ENCODE data around the gene SBK3. TPM values are rescaled to one million over a fixed set of nuclear protein-coding genes. Genes with fewer than 3 reads are reported as not detected.

Gene SBK3
- total and polyA plus RNA-seq, 10 of the 15 experiments (the other 5 are each of a cell fraction or from before 2014, with no cell fraction given): not detected

DNA sequence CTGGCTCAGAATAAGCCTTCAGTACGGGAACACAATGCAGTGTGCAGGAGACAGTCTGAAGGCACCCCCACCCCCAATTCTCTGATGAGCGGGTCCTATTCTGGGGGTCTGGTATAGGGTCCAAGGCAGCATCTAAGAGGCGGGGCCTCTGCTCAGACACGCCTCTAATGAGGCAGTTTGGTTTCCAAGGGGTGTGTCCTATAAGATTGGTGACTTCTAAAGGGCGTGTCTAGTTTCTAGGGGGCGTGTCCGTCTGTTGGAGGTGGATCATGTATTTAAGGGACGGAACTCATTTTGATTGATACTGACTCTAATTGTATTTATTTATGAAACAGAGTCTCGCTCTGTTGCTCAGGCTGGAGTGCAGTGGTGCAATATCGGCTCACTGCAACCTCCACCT is 45.3 kb upstream of the SBK3 start:
- Histone ChIP-seq H3K79me2 (ENCODE audit: control insufficient read depth, insufficient read depth, low read length) (no peaks in the 10 kb centered on the region), H4K20me1 (ENCODE audit: control insufficient read depth, insufficient read depth) (no peaks in the 10 kb centered on the region), H3K4me3 (no peak overlapping the region), H3K9me3 (replicated peaks; ENCODE audit: control insufficient read depth, insufficient read depth, low read length) (peaks cover 2% of the 10 kb centered on the region; the same call in 2 of the 3 replicates), H2AFZ (ENCODE audit: control insufficient read depth, low read depth, low read length) (no peak overlapping the region), H3K27me3 (replicated peaks in 1 of 2; ENCODE audit: control insufficient read depth in 2 of 2, insufficient read depth in 2 of 2, low read length in 1 of 2) (no peaks in the 10 kb centered on the region), H3K9ac (ENCODE audit: control insufficient read depth, insufficient read depth, low read length) (no peak overlapping the region), H3K4me1 (ENCODE audit: control insufficient read depth, insufficient read depth, low read length) (peaks cover 5% of the 10 kb centered on the region), H3K27ac (ENCODE audit: control insufficient read depth, insufficient read depth) (no peak overlapping the region), H3K36me3 (ENCODE audit: control insufficient read depth in 2 of 2, insufficient read depth in 2 of 2, low read length in 1 of 2) (peaks cover 0 to 7% of the 10 kb centered on the region in 2 experiments; a peak in 1 of 4 replicates), H3K4me2 (ENCODE audit: control insufficient read depth, insufficient read depth) (no peak overlapping the region)
- intact Hi-C loops (cut with micrococcal nuclease; ENCODE audit: unreplicated experiment): no loop called here
- no peak for FAIRE-seq
- ChIA-PET RAD21 (ENCODE audit: unreplicated experiment) (no interaction called here), SMC1A (ENCODE audit: uncharacterized antibody, unreplicated experiment) (no interaction called here), POLR2A (no interaction called here), CTCF (no interaction called here)
- 90% methylated on average over 10 of the region's 10 CpGs for WGBS (ENCODE audit: insufficient coverage, insufficient replicate concordance, low lambda C conversion rate, missing lambda C conversion rate)
- DNase-seq (ENCODE audit: low read depth, low spot score): no peak
- no TSS peak for BruUV-seq (replicated peaks)
- ATAC-seq: no peak
- in situ Hi-C loops (cut with MboI): no loop called here
- TF ChIP-seq RELA (IDR thresholded peaks at IDR 0.05; ENCODE audit: borderline replicate concordance, partially characterized antibody) (no peak), TARDBP (IDR thresholded peaks at IDR 0.05; ENCODE audit: borderline replicate concordance) (no peak), POLR2A (IDR thresholded peaks at IDR 0.05; ENCODE audit: low read depth, low read length) (no peak), MYC (IDR thresholded peaks at IDR 0.05; ENCODE audit: insufficient read depth, insufficient read length, insufficient replicate concordance, low read length, severe bottlenecking) (no peak), RBBP5 (conservative IDR thresholded peaks at IDR 0.05) (no peak), SRF (IDR thresholded peaks at IDR 0.05; ENCODE audit: low read depth in 2 of 2, low read length in 2 of 2) (no peak), JUND (IDR thresholded peaks at IDR 0.05; ENCODE audit: low read depth, low read length) (no peak), NR2C2 (IDR thresholded peaks at IDR 0.05; ENCODE audit: borderline replicate concordance, control insufficient read depth, insufficient read length, low read depth) (no peak), HCFC1 (IDR thresholded peaks at IDR 0.05; ENCODE audit: low read length) (no peak), PML (IDR thresholded peaks at IDR 0.05; ENCODE audit: low read length) (no peak)
- TF ChIP-seq, protein P1, sequence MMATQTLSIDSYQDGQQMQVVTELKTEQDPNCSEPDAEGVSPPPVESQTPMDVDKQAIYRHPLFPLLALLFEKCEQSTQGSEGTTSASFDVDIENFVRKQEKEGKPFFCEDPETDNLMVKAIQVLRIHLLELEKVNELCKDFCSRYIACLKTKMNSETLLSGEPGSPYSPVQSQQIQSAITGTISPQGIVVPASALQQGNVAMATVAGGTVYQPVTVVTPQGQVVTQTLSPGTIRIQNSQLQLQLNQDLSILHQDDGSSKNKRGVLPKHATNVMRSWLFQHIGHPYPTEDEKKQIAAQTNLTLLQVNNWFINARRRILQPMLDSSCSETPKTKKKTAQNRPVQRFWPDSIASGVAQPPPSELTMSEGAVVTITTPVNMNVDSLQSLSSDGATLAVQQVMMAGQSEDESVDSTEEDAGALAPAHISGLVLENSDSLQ (IDR thresholded peaks at IDR 0.05): no peak
- TF ChIP-seq, protein P2, sequence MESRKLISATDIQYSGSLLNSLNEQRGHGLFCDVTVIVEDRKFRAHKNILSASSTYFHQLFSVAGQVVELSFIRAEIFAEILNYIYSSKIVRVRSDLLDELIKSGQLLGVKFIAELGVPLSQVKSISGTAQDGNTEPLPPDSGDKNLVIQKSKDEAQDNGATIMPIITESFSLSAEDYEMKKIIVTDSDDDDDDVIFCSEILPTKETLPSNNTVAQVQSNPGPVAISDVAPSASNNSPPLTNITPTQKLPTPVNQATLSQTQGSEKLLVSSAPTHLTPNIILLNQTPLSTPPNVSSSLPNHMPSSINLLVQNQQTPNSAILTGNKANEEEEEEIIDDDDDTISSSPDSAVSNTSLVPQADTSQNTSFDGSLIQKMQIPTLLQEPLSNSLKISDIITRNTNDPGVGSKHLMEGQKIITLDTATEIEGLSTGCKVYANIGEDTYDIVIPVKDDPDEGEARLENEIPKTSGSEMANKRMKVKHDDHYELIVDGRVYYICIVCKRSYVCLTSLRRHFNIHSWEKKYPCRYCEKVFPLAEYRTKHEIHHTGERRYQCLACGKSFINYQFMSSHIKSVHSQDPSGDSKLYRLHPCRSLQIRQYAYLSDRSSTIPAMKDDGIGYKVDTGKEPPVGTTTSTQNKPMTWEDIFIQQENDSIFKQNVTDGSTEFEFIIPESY (IDR thresholded peaks at IDR 0.05): no peak
- TF ChIP-seq, protein P3, sequence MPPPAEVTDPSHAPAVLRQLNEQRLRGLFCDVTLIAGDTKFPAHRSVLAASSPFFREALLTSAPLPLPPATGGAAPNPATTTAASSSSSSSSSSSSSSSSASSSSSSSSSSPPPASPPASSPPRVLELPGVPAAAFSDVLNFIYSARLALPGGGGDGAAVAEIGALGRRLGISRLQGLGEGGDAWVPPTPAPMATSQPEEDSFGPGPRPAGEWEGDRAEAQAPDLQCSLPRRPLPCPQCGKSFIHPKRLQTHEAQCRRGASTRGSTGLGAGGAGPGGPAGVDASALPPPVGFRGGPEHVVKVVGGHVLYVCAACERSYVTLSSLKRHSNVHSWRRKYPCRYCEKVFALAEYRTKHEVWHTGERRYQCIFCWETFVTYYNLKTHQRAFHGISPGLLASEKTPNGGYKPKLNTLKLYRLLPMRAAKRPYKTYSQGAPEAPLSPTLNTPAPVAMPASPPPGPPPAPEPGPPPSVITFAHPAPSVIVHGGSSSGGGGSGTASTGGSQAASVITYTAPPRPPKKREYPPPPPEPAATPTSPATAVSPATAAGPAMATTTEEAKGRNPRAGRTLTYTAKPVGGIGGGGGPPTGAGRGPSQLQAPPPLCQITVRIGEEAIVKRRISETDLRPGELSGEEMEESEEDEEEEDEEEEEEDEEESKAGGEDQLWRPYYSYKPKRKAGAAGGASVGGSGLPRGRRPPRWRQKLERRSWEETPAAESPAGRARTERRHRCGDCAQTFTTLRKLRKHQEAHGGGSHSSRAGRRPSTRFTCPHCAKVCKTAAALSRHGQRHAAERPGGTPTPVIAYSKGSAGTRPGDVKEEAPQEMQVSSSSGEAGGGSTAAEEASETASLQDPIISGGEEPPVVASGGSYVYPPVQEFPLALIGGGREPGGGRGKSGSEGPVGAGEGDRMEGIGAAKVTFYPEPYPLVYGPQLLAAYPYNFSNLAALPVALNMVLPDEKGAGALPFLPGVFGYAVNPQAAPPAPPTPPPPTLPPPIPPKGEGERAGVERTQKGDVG (CRISPR knock-in tag; IDR thresholded peaks at IDR 0.05): no peak
- TF ChIP-seq, protein P4, sequence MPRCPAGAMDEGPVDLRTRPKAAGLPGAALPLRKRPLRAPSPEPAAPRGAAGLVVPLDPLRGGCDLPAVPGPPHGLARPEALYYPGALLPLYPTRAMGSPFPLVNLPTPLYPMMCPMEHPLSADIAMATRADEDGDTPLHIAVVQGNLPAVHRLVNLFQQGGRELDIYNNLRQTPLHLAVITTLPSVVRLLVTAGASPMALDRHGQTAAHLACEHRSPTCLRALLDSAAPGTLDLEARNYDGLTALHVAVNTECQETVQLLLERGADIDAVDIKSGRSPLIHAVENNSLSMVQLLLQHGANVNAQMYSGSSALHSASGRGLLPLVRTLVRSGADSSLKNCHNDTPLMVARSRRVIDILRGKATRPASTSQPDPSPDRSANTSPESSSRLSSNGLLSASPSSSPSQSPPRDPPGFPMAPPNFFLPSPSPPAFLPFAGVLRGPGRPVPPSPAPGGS (IDR thresholded peaks at IDR 0.05; ENCODE audit: borderline replicate concordance, insufficient read depth, low read depth, low read length, poor library complexity, severe bottlenecking): no peak
